HEK293 (cell line): ENCODE results near the gene C3orf33.

Source experiments
- GLIS1 ChIP-seq: fragments of 450-650 bp; formaldehyde crosslinking; IDR thresholded peaks from 2 replicates; pipeline ENCODE4 v1.5.1; 2016; ENCODE audit warnings: missing biosample characterization, missing genetic modification characterization
- KLF17 ChIP-seq: fragments of 450-650 bp; formaldehyde crosslinking; IDR thresholded peaks from 2 replicates; pipeline ENCODE4 v1.5.1; 2016; ENCODE audit warnings: missing biosample characterization, missing genetic modification characterization
- PRDM10 ChIP-seq: fragments of 450-650 bp; formaldehyde crosslinking; IDR thresholded peaks from 2 replicates; pipeline ENCODE4 v1.5.1; 2016; ENCODE audit warnings: missing biosample characterization, missing genetic modification characterization
- TCF7L2 ChIP-seq: IDR thresholded peaks from 2 replicates; pipeline ENCODE4 v1.6.1; 2011; ENCODE audit warnings: low read depth, mild to moderate bottlenecking, inconsistent platforms, low read length, moderate library complexity, borderline replicate concordance
- ZNF112 ChIP-seq: fragments of 450-650 bp; formaldehyde crosslinking; IDR thresholded peaks from 2 replicates; pipeline ENCODE4 v1.5.0; 2017; ENCODE audit warnings: missing biosample characterization, missing genetic modification characterization
- ZNF223 ChIP-seq: fragments of 450-650 bp; formaldehyde crosslinking; IDR thresholded peaks from 2 replicates; pipeline ENCODE4 v1.5.1; 2016; ENCODE audit warnings: missing biosample characterization, missing genetic modification characterization
- TF ChIP-seq, protein P1 (sequence below): fragments of 450-650 bp; formaldehyde crosslinking; IDR thresholded peaks from 2 replicates; pipeline ENCODE4 v1.5.1; 2016; ENCODE audit warnings: missing biosample characterization, missing genetic modification characterization
- TF ChIP-seq, protein P2 (sequence below): fragments of 450-650 bp; formaldehyde crosslinking; IDR thresholded peaks from 2 replicates; pipeline ENCODE4 v1.5.1; 2016; ENCODE audit warnings: missing biosample characterization, missing genetic modification characterization

GRCh38 chr3:155843569-155843968 is 37.5 kb upstream of the C3orf33 start:
- TF ChIP-seq KLF17 (tag by site-specific recombination) (no peak), TCF7L2 (no peak), ZNF223 (tag by site-specific recombination) (no peak), PRDM10 (no peak), ZNF112 (tag by site-specific recombination) (no peak), GLIS1 (tag by site-specific recombination) (no peak)
- TF ChIP-seq, protein P1, sequence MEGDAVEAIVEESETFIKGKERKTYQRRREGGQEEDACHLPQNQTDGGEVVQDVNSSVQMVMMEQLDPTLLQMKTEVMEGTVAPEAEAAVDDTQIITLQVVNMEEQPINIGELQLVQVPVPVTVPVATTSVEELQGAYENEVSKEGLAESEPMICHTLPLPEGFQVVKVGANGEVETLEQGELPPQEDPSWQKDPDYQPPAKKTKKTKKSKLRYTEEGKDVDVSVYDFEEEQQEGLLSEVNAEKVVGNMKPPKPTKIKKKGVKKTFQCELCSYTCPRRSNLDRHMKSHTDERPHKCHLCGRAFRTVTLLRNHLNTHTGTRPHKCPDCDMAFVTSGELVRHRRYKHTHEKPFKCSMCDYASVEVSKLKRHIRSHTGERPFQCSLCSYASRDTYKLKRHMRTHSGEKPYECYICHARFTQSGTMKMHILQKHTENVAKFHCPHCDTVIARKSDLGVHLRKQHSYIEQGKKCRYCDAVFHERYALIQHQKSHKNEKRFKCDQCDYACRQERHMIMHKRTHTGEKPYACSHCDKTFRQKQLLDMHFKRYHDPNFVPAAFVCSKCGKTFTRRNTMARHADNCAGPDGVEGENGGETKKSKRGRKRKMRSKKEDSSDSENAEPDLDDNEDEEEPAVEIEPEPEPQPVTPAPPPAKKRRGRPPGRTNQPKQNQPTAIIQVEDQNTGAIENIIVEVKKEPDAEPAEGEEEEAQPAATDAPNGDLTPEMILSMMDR (tag by site-specific recombination) = no peak
- TF ChIP-seq, protein P2, sequence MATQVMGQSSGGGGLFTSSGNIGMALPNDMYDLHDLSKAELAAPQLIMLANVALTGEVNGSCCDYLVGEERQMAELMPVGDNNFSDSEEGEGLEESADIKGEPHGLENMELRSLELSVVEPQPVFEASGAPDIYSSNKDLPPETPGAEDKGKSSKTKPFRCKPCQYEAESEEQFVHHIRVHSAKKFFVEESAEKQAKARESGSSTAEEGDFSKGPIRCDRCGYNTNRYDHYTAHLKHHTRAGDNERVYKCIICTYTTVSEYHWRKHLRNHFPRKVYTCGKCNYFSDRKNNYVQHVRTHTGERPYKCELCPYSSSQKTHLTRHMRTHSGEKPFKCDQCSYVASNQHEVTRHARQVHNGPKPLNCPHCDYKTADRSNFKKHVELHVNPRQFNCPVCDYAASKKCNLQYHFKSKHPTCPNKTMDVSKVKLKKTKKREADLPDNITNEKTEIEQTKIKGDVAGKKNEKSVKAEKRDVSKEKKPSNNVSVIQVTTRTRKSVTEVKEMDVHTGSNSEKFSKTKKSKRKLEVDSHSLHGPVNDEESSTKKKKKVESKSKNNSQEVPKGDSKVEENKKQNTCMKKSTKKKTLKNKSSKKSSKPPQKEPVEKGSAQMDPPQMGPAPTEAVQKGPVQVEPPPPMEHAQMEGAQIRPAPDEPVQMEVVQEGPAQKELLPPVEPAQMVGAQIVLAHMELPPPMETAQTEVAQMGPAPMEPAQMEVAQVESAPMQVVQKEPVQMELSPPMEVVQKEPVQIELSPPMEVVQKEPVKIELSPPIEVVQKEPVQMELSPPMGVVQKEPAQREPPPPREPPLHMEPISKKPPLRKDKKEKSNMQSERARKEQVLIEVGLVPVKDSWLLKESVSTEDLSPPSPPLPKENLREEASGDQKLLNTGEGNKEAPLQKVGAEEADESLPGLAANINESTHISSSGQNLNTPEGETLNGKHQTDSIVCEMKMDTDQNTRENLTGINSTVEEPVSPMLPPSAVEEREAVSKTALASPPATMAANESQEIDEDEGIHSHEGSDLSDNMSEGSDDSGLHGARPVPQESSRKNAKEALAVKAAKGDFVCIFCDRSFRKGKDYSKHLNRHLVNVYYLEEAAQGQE (tag by site-specific recombination) = no peak
